Parathyroid adenoma (tissue), 2 donors: ENCODE measurements around the gene YIPF2.

Experiments used
- H2AFZ ChIP-seq: fragments of 300-600 bp; sonication (generic); one replicate; pipeline ENCODE4 v1.7.0; 2017; ENCODE audit warnings: antibody characterized with exemption, mild to moderate bottlenecking
- H3K27ac ChIP-seq: fragments of 300-600 bp; sonication (generic); one replicate; pipeline ENCODE4 v1.7.0; 2017
- H3K27me3 ChIP-seq: fragments of 300-600 bp; sonication (generic); one replicate; pipeline ENCODE4 v1.7.0; 2017; ENCODE audit warnings: low read length; ENCODE audit not compliant: control insufficient read depth, insufficient read depth
- H3K36me3 ChIP-seq: fragments of 300-600 bp; sonication (generic); one replicate; pipeline ENCODE4 v1.7.0; 2017; ENCODE audit warnings: low read length; ENCODE audit not compliant: control insufficient read depth, insufficient read depth
- H3K4me1 ChIP-seq: fragments of 300-600 bp; sonication (generic); one replicate; pipeline ENCODE4 v1.7.0; 2017; ENCODE audit warnings: control low read depth
- H3K4me2 ChIP-seq: fragments of 300-600 bp; sonication (generic); one replicate; pipeline ENCODE4 v1.7.0; 2017; ENCODE audit warnings: low read length
- H3K4me3 ChIP-seq: fragments of 300-600 bp; sonication (generic); one replicate; pipeline ENCODE4 v1.7.0; 2017; ENCODE audit warnings: low read depth, low read length
- H3K79me2 ChIP-seq: fragments of 300-600 bp; sonication (generic); one replicate; pipeline ENCODE4 v1.7.0; 2017; ENCODE audit warnings: control low read depth
- H3K9ac ChIP-seq: fragments of 300-600 bp; sonication (generic); one replicate; pipeline ENCODE4 v1.7.0; 2017; ENCODE audit warnings: mild to moderate bottlenecking
- H3K9me3 ChIP-seq: fragments of 300-600 bp; sonication (generic); one replicate; pipeline ENCODE4 v1.7.0; 2017; ENCODE audit warnings: low read length; ENCODE audit not compliant: control insufficient read depth
- TF ChIP-seq, protein P1 (sequence below): fragments of 300-600 bp; sonication (generic); IDR thresholded peaks from one replicate; pipeline ENCODE4 v1.7.0; 2017; ENCODE audit warnings: antibody characterized with exemption, mild to moderate bottlenecking
- donor health status: primary hyperparathyroidism.

The YIPF2 gene

DNA sequence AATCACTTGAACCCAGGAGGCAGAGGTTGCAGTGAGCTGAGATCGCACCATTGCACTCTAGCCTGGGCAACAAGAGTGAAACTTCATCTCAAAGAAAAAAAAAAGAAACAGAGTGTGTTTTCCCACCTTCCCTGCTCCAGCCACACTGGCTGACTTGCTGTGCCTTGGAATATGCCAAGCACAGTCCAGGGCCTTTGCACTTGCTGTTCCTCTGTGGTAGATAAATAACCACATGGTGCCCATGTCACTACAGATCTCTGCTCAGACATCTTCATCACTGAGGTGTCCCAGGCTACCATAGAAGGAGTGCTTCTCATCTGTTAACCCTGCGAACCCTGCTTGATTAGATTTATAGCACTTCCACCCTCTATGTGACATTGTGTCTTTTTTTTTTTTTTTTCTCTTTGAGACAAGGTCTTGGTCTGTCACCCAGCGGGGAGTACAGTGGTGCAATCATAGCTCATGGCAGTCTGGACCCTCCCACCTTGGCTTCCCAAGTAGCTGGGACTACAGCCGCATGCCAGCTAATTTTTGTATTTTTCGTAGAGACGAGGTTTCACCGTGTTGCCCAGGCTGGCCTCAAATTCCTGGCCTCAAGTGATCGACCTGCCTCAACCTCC is 42.8 kb upstream of the YIPF2 start:
- no peaks in the 10 kb centered on the region for H3K9me3 ChIP-seq
- TF ChIP-seq, protein P1, sequence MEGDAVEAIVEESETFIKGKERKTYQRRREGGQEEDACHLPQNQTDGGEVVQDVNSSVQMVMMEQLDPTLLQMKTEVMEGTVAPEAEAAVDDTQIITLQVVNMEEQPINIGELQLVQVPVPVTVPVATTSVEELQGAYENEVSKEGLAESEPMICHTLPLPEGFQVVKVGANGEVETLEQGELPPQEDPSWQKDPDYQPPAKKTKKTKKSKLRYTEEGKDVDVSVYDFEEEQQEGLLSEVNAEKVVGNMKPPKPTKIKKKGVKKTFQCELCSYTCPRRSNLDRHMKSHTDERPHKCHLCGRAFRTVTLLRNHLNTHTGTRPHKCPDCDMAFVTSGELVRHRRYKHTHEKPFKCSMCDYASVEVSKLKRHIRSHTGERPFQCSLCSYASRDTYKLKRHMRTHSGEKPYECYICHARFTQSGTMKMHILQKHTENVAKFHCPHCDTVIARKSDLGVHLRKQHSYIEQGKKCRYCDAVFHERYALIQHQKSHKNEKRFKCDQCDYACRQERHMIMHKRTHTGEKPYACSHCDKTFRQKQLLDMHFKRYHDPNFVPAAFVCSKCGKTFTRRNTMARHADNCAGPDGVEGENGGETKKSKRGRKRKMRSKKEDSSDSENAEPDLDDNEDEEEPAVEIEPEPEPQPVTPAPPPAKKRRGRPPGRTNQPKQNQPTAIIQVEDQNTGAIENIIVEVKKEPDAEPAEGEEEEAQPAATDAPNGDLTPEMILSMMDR: no peak
- no peak overlapping the region for H3K4me3 ChIP-seq
- H3K27me3 ChIP-seq: no peaks in the 10 kb centered on the region
- no peaks in the 10 kb centered on the region for H3K36me3 ChIP-seq
- no peak overlapping the region for H2AFZ ChIP-seq
- no peak overlapping the region for H3K9ac ChIP-seq
- H3K4me1 ChIP-seq: peaks cover 13% of the 10 kb centered on the region
- no peak overlapping the region for H3K4me2 ChIP-seq
- no peak overlapping the region for H3K27ac ChIP-seq
- peaks cover 38% of the 10 kb centered on the region for H3K79me2 ChIP-seq

DNA sequence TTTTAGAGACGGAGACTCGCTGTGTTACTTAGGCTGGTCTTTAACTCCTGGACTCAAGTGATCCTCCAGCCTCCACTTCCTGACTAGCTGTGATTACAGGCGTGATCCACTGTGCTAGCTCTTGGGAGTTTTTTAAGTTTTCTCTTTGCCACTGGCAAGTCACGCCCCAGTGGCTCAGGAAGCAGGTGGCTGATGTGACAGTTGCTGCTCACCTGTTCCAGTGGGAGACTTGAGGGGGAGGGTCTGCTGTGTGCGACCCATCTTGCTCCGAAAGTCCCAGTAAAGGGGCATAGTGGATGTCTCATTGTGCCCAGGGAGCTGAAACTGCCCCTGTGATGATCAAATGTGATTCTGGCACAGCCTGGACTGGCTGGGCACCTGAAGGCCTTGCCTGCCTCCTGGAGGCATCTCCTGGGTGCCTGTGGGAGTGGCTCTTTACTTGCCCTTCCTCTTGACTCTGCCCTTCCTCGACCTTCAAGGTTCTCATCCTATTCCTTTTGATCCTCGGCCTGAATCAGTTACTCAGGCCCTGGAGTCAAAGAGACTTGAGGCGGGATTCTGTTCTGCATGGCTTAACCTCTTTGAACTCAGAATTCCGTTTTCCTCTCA is 40.2 kb upstream of the YIPF2 start:
- H3K9ac ChIP-seq: no peak overlapping the region
- no peaks in the 10 kb centered on the region for H3K9me3 ChIP-seq
- no peaks in the 10 kb centered on the region for H3K27me3 ChIP-seq
- peaks cover 13% of the 10 kb centered on the region for H3K4me1 ChIP-seq
- peak overlapping the region; percentile 53 for H2AFZ ChIP-seq
- H3K27ac ChIP-seq: peak overlapping the region; percentile 53
- H3K4me2 ChIP-seq: peak overlapping the region; percentile 41
- H3K79me2 ChIP-seq: peaks cover 45% of the 10 kb centered on the region
- peak overlapping the region; percentile 18 for H3K4me3 ChIP-seq
- H3K36me3 ChIP-seq: no peaks in the 10 kb centered on the region
- TF ChIP-seq, protein P1: peak; percentile 44

DNA sequence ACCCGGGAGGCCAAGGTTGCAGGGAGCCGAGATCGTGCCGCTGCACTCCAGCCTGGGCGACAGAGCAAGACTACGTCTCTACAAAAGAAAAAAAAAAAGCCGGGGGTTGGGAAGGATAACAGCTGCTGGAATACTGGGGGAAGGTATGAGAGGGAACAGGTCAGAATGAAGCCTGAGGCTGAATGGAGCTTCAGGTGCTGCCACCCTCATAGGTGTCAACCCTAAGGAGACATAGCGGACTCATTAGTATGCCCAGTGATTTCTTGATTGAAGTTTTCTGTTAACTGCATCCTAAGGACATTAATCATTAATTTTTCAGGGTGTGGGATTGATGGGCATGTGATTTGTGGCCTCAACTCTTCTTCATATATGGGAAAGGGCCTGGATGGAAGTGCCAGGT is 38.4 kb upstream of the YIPF2 start:
- Histone ChIP-seq H3K9ac (no peak overlapping the region), H3K27ac (no peak overlapping the region), H3K36me3 (no peaks in the 10 kb centered on the region), H3K9me3 (no peaks in the 10 kb centered on the region), H3K4me1 (peaks cover 20% of the 10 kb centered on the region), H3K79me2 (peaks cover 56% of the 10 kb centered on the region), H3K27me3 (no peaks in the 10 kb centered on the region), H3K4me3 (no peak overlapping the region), H3K4me2 (no peak overlapping the region), H2AFZ (no peak overlapping the region)
- TF ChIP-seq, protein P1: no peak

DNA sequence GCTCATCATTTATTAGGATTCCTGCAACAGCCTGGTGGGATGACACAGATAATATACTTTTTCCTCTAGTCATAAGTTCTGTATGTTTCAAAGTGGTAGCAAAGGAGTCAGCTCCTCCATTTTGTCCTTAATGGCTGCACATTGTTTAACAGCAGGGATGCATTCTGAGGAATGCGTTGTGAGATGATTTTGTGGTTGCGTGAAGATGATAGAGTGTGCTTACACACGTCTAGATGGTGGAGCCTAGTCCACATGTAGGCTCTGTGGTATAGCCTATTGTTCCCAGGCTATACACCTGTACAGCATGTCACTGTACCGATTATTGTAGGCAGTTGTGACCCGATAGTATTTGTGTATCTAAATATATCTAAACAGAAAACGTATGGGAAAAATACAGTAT is 37.0 kb upstream of the YIPF2 start:
- TF ChIP-seq, protein P1: no peak
- H3K27me3 ChIP-seq: no peaks in the 10 kb centered on the region
- H3K27ac ChIP-seq: no peak overlapping the region

DNA sequence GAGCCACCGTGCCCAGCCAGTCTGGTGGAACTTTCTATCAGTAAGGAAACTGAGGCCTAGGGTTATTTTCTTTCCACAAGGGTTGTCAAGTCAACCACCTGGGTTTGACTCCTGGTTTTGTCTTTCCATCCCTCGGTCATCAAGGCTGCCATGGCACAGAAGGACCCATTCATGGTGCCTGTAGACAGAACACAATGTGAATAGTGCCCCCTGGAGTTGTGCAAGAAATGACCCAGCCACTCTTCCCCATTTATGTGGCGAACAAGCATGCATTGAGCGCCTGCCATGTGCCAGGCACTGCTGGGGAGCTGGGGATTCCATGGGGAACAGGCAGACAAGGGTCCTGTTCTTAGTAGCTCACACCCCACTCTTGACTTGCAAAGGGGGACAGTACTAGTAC is 36.5 kb upstream of the YIPF2 start:
- Histone ChIP-seq H2AFZ (no peak overlapping the region), H3K36me3 (no peaks in the 10 kb centered on the region), H3K27ac (no peak overlapping the region), H3K4me3 (no peak overlapping the region), H3K9ac (no peak overlapping the region), H3K27me3 (no peaks in the 10 kb centered on the region), H3K4me2 (no peak overlapping the region), H3K79me2 (peaks cover 61% of the 10 kb centered on the region), H3K9me3 (no peaks in the 10 kb centered on the region), H3K4me1 (peaks cover 20% of the 10 kb centered on the region)
- TF ChIP-seq, protein P1: no peak

More for the DNA sequence above, 37.0 kb upstream of the YIPF2 start:
- Histone ChIP-seq H3K4me2 (no peak overlapping the region), H3K9me3 (no peaks in the 10 kb centered on the region), H3K36me3 (no peaks in the 10 kb centered on the region), H3K79me2 (peaks cover 60% of the 10 kb centered on the region), H3K4me3 (no peak overlapping the region), H3K9ac (no peak overlapping the region), H2AFZ (no peak overlapping the region), H3K4me1 (peaks cover 20% of the 10 kb centered on the region)
